Osteocyte (in vitro differentiated cells): Measurements from ENCODE around the gene CDC42BPB. TPM values are rescaled to one million over a fixed set of nuclear protein-coding genes. Genes with fewer than 3 reads are reported as not detected.

ENCODE experiments used
- DNase-seq: peaks from one replicate; pipeline ENCODE4 v3.0.0; 2021; ENCODE audit warnings: mixed read lengths; ENCODE audit not compliant: unreplicated experiment; ENCODE audit errors: extremely low spot score
- H3K27ac Mint-ChIP-seq: one replicate; pipeline ENCODE4 v1.8.0; 2021; ENCODE audit warnings: mild to moderate bottlenecking, mixed read lengths; ENCODE audit not compliant: unreplicated experiment
- H3K27me3 Mint-ChIP-seq: one replicate; pipeline ENCODE4 v1.8.0; 2021; ENCODE audit warnings: mixed read lengths; ENCODE audit not compliant: unreplicated experiment
- H3K36me3 Mint-ChIP-seq: one replicate; pipeline ENCODE4 v1.8.0; 2021; ENCODE audit warnings: mixed read lengths; ENCODE audit not compliant: unreplicated experiment
- H3K4me1 Mint-ChIP-seq: one replicate; pipeline ENCODE4 v1.8.0; 2021; ENCODE audit warnings: mixed read lengths; ENCODE audit not compliant: unreplicated experiment
- H3K4me3 Mint-ChIP-seq: one replicate; pipeline ENCODE4 v1.8.0; 2021; ENCODE audit warnings: mild to moderate bottlenecking, moderate library complexity, mixed read lengths; ENCODE audit not compliant: unreplicated experiment
- H3K9me3 Mint-ChIP-seq: one replicate; pipeline ENCODE4 v1.8.0; 2021; ENCODE audit warnings: mixed read lengths; ENCODE audit not compliant: unreplicated experiment
- total RNA-seq: library from RNA; stranded (reverse); gene quantifications from 2 replicates; pipeline ENCODE4 v1.2.1, GENCODE V29; 2021
- TF ChIP-seq, protein P1 (sequence below): fragments of 200-600 bp; sonication (generic); IDR thresholded peaks from 2 replicates; pipeline ENCODE4 v1.5.0; 2021; ENCODE audit warnings: antibody characterized with exemption, mild to moderate bottlenecking, moderate library complexity

The CDC42BPB gene
- total RNA-seq, 1 donor from 2014 or later, result 99.0 TPM

DNA sequence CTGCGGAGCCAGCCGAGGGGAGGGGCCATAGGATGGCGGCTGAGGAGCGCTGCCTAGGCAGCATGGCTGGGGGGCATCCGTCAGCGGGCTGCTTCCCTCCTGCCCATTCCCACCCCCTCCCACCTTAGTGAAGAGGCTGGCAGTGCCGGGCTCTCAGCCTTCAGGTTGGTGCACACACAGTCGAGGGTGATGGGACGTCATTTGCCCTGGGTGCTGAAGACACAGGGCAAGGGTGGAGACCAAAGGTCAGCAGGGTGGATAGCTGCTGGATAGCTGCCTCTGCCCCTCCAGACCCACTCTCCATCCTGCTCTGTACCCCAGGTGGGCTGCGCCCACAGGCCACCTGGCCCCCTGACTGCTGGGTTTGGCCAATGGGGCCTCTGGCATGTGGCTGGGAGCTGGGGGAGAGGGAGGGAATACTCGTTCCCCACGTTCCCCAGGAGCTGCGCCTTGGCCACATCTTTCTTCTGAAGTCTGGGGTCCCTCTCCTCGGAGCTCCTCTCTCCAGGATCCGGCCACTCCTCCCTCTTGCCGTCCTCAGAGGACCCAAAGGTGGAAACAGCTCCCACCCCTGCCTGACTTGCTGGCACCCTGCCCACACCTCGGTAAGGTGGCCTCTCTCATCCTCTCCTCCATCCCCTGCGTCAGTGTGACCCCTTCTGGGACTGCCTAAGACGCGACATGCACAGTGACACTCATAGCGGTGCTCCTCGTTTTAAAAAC lies 11.2 kb upstream of the CDC42BPB start:
- Mint-ChIP-seq H3K27me3 (no peaks in the 10 kb centered on the region), H3K36me3 (no peaks in the 10 kb centered on the region), H3K4me3 (no peak overlapping the region), H3K27ac (no peak overlapping the region), H3K9me3 (no peaks in the 10 kb centered on the region), H3K4me1 (peaks cover 8% of the 10 kb centered on the region)
- no peak for DNase-seq
- TF ChIP-seq, protein P1, sequence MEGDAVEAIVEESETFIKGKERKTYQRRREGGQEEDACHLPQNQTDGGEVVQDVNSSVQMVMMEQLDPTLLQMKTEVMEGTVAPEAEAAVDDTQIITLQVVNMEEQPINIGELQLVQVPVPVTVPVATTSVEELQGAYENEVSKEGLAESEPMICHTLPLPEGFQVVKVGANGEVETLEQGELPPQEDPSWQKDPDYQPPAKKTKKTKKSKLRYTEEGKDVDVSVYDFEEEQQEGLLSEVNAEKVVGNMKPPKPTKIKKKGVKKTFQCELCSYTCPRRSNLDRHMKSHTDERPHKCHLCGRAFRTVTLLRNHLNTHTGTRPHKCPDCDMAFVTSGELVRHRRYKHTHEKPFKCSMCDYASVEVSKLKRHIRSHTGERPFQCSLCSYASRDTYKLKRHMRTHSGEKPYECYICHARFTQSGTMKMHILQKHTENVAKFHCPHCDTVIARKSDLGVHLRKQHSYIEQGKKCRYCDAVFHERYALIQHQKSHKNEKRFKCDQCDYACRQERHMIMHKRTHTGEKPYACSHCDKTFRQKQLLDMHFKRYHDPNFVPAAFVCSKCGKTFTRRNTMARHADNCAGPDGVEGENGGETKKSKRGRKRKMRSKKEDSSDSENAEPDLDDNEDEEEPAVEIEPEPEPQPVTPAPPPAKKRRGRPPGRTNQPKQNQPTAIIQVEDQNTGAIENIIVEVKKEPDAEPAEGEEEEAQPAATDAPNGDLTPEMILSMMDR, result no peak

DNA sequence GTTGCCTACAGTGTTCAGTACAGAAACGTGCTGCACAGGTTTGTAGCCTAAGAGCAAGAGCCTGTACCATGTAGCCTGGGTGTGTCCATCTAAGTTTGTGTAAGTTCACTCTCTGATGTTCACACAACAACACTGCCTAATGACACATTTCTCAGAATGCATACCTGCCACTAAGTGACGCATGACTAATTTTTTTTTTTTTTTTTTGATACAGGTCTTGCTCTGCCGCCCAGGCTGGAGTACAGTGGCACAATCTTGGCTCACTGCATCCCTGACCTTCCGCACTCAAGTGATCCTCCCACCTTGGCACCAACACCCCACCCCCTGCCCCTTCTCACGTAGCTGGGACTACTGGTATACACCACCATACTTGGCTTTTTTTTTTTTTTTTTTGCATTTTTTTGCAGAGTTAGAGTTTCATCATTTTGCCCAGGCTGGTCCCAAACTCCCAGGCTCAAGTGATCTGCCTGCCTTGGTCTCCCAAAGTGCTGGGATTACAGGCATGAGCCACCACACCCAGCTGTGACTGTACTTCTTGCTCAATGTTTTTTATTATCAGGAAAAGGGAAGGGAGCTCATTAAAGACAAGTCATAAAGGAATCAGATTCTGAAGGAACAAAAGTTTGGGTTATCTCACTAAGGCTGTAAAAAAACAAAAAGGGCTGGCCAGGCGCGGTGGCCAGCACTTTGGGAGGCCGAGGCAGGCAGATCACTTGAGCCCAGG lies 10.0 kb upstream of the CDC42BPB start:
- H3K27ac Mint-ChIP-seq, result peak overlapping the region; percentile 44
- peaks cover 8% of the 10 kb centered on the region for H3K4me1 Mint-ChIP-seq
- no peaks in the 10 kb centered on the region for H3K9me3 Mint-ChIP-seq
- TF ChIP-seq, protein P1, result no peak
- no peaks in the 10 kb centered on the region for H3K27me3 Mint-ChIP-seq
- H3K36me3 Mint-ChIP-seq, result no peaks in the 10 kb centered on the region
- no peak overlapping the region for H3K4me3 Mint-ChIP-seq
- DNase-seq, result no peak

DNA sequence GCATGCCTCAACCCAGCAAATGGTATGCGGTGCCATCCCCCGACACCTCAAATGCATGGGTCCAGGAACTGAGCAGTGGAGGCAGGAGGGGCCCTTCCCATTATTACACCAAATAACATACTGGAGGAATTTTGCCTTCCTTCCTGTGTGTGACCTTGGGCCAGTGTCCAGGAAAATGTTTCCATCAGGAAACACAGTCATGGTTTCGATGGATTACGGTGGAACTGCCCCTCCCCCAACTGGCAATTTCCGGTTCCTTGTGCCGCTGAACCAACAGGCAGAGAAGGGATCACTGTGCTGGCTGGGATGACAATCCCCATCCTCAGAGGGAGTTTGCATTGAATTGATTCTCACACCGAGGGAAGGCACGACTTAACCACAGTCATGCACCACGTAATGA lies 9.1 kb upstream of the CDC42BPB start:
- Mint-ChIP-seq H3K4me3 (no peak overlapping the region), H3K27ac (no peak overlapping the region), H3K9me3 (no peaks in the 10 kb centered on the region), H3K27me3 (no peaks in the 10 kb centered on the region), H3K36me3 (no peaks in the 10 kb centered on the region), H3K4me1 (peaks cover 8% of the 10 kb centered on the region)
- DNase-seq, result no peak
- TF ChIP-seq, protein P1, result no peak

DNA sequence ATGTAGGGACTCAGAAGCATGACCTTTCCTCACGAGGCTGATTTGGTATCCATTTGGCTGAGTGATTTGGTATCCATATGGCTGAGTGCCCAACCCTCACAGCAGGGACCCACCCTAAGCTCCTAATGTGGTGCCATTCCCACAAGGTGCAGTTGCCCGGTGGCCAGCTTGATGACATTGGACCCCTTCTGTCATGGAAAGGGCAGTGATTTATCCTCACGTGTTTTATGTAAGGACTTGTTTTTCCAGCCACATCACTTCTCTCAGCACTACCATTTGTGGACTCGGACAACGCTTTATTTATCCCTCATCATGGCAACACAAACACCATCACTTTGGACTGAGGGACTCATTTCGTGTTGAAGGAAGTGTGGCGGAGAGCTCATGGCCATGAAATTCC lies 8.5 kb upstream of the CDC42BPB start:
- Mint-ChIP-seq H3K27me3 (no peaks in the 10 kb centered on the region), H3K4me1 (peaks cover 8% of the 10 kb centered on the region), H3K27ac (no peak overlapping the region), H3K4me3 (no peak overlapping the region), H3K36me3 (no peaks in the 10 kb centered on the region), H3K9me3 (no peaks in the 10 kb centered on the region)
- no peak for DNase-seq
- TF ChIP-seq, protein P1, result no peak

DNA sequence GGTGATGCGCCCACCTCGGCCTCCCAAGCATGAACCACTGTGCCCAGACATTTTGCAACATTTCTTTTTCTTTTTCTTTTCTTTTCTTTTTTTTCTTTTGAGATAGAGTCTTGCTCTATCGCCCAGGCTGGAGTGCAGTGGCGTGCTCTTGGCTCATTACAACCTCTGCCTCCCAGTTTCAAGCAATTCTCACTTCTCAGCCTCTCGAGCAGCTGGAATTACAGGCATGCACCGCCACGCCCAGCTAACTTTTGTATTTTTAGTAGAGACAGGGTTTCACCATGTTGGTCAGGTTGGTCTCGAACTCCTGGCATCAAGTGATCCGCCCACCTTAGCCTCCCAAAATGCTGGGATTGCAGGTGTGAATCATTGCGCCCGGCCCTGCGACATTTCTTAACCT lies 7.6 kb upstream of the CDC42BPB start:
- no peak for DNase-seq
- Mint-ChIP-seq H3K36me3 (no peaks in the 10 kb centered on the region), H3K9me3 (no peaks in the 10 kb centered on the region), H3K27ac (no peak overlapping the region), H3K4me1 (peaks cover 11% of the 10 kb centered on the region), H3K27me3 (no peaks in the 10 kb centered on the region), H3K4me3 (no peak overlapping the region)
- TF ChIP-seq, protein P1, result no peak
